IMR-90 (cell line): ENCODE data around the gene RNF217. TPM values are rescaled to one million over a fixed set of nuclear protein-coding genes. Genes with fewer than 3 reads are reported as not detected.

Experiments
- ATAC-seq: fragments of 200-7000 bp; cut with Tn5 transposase; 2 replicates; pipeline ENCODE4 v1.9.1; 2020; ENCODE audit warnings: low read depth, mild to moderate bottlenecking, moderate library complexity
- BruUV-seq: library from RNA; stranded (reverse); fragments of 400-500 nt; replicated peaks from 2 replicates; lab custom pipeline; 2021; lab: Mats Ljungman, UMichigan
- CTCF ChIA-PET: fragments of 300-600 bp; formaldehyde crosslinking; extraction: SDS; loops from one replicate; lab custom pipeline; 2021; ENCODE audit warnings: antibody characterized with exemption; lab: Yijun Ruan, JAX
- POLR2A ChIA-PET: fragments of 300-600 bp; sonication (Branson Sonifier 250); formaldehyde crosslinking; loops from one replicate; lab custom pipeline; 2022; ENCODE audit warnings: antibody characterized with exemption; ENCODE audit not compliant: unreplicated experiment; lab: Charles Lee
- DNase-seq: peaks from one replicate; pipeline ENCODE4 v3.0.0; 2013
- H2AFZ ChIP-seq: replicated peaks from 2 replicates; pipeline ENCODE3; 2013; ENCODE audit warnings: low read length, mild to moderate bottlenecking; ENCODE audit not compliant: poor library complexity
- H2AK5ac ChIP-seq: 2 replicates; pipeline ENCODE4 v1.6.1; 2013; ENCODE audit warnings: low read depth, low read length, inconsistent platforms
- H2AK9ac ChIP-seq: replicated peaks from 2 replicates; pipeline ENCODE3; 2013; ENCODE audit warnings: mild to moderate bottlenecking, low read depth, low read length, moderate library complexity; ENCODE audit not compliant: poor library complexity
- H2BK120ac ChIP-seq: 2 replicates; pipeline ENCODE4 v1.6.1; 2013; ENCODE audit warnings: low read depth, low read length, inconsistent platforms
- H2BK15ac ChIP-seq: 3 replicates; pipeline ENCODE4 v1.6.1; 2013; ENCODE audit warnings: low read depth, low read length, inconsistent platforms
- H2BK20ac ChIP-seq: 2 replicates; pipeline ENCODE4 v1.6.1; 2013; ENCODE audit warnings: low read depth, mild to moderate bottlenecking, inconsistent platforms, low read length, moderate library complexity
- H2BK5ac ChIP-seq: 2 replicates; pipeline ENCODE4 v1.6.1; 2013; ENCODE audit warnings: mild to moderate bottlenecking, low read depth, low read length, inconsistent platforms; ENCODE audit not compliant: poor library complexity, severe bottlenecking
- H3K14ac ChIP-seq: replicated peaks from 2 replicates; pipeline ENCODE4 v1.6.1; 2013; ENCODE audit warnings: low read depth, low read length, inconsistent platforms
- H3K18ac ChIP-seq: 2 replicates; pipeline ENCODE4 v1.6.1; 2013; ENCODE audit warnings: low read depth, low read length, control low read depth
- H3K23ac ChIP-seq: 2 replicates; pipeline ENCODE4 v1.6.1; 2013; ENCODE audit warnings: low read depth, low read length, inconsistent platforms
- H3K27ac ChIP-seq: 2 replicates; pipeline ENCODE4 v1.5.1; 2013; ENCODE audit warnings: mild to moderate bottlenecking, control low read depth, low read length; ENCODE audit not compliant: insufficient read depth
- H3K27me3 ChIP-seq: 2 replicates; pipeline ENCODE4 v1.6.1; 2013; ENCODE audit warnings: low read length; ENCODE audit not compliant: control insufficient read depth, insufficient read depth
- H3K36me3 ChIP-seq: 2 replicates; pipeline ENCODE4 v1.6.1; 2013; ENCODE audit warnings: low read length, mixed read lengths; ENCODE audit not compliant: control insufficient read depth, insufficient read depth
- H3K4ac ChIP-seq: 2 replicates; pipeline ENCODE4 v1.6.1; 2013; ENCODE audit warnings: low read depth, low read length, inconsistent platforms
- H3K4me1 ChIP-seq: 2 replicates; pipeline ENCODE4 v1.6.1; 2013; ENCODE audit warnings: low read length, mixed read lengths; ENCODE audit not compliant: control insufficient read depth, insufficient read depth
- H3K4me2 ChIP-seq: 2 replicates; pipeline ENCODE4 v1.6.1; 2013; ENCODE audit warnings: low read depth, mild to moderate bottlenecking, control low read depth, low read length, moderate library complexity
- H3K4me3 ChIP-seq: 2 replicates; pipeline ENCODE4 v1.5.1; 2013; ENCODE audit warnings: low read depth, mild to moderate bottlenecking, control low read depth, low read length, moderate library complexity; ENCODE audit not compliant: insufficient read depth
- H3K56ac ChIP-seq: 2 replicates; pipeline ENCODE4 v1.6.1; 2013; ENCODE audit warnings: low read length, inconsistent platforms; ENCODE audit not compliant: insufficient read depth; ENCODE audit errors: extremely low read depth
- H3K79me1 ChIP-seq, 2 experiments: 2 replicates each; pipeline ENCODE4 v1.6.1; 2013; ENCODE audit warnings: low read length in 2 of 2, inconsistent platforms in 1 of 2, low read depth in 1 of 2
- H3K9ac ChIP-seq: 2 replicates; pipeline ENCODE4 v1.6.1; 2013; ENCODE audit warnings: low read depth, low read length, control low read depth
- H3K9me1 ChIP-seq: 2 replicates; pipeline ENCODE4 v1.6.1; 2013; ENCODE audit warnings: low read length, inconsistent platforms; ENCODE audit not compliant: insufficient read depth
- H3K9me3 ChIP-seq: 2 replicates; pipeline ENCODE4 v1.6.1; 2013; ENCODE audit warnings: low read length; ENCODE audit not compliant: control insufficient read depth, insufficient read depth
- H4K20me1 ChIP-seq: 2 replicates; pipeline ENCODE4 v1.6.1; 2013; ENCODE audit warnings: low read length, inconsistent platforms; ENCODE audit not compliant: insufficient read depth
- H4K5ac ChIP-seq: 2 replicates; pipeline ENCODE4 v1.6.1; 2013; ENCODE audit warnings: mild to moderate bottlenecking, low read depth, low read length, control low read depth
- H4K8ac ChIP-seq, 2 experiments: 2 replicates each; pipeline ENCODE4 v1.6.1; 2013; ENCODE audit warnings: low read depth in 2 of 2, low read length in 2 of 2, control low read depth in 1 of 2, inconsistent platforms in 1 of 2
- H4K91ac ChIP-seq: 2 replicates; pipeline ENCODE4 v1.6.1; 2013; ENCODE audit warnings: low read depth, low read length, inconsistent platforms; ENCODE audit not compliant: insufficient read depth
- CEBPB ChIP-seq: IDR thresholded peaks from 2 replicates; pipeline ENCODE4 v1.6.1; 2012; ENCODE audit warnings: low read depth, low read length, improper control_type of control experiment
- FOS ChIP-seq: fragments of 150-350 bp; IDR thresholded peaks from 2 replicates; pipeline ENCODE4 v1.6.1; 2016; ENCODE audit warnings: low read depth, low read length
- MAZ ChIP-seq: IDR thresholded peaks from 2 replicates; pipeline ENCODE4 v1.6.1; 2012; ENCODE audit warnings: low read depth, mild to moderate bottlenecking, low read length, improper control_type of control experiment, moderate library complexity, borderline replicate concordance
- WGBS, 2 experiments: methylation state at CpG; one replicate each; pipeline versions ENCODE4 v1.1.5 to v1.1.7; 2013; ENCODE audit warnings: missing lambda C conversion rate in 2 of 2; ENCODE audit not compliant: insufficient read length in 1 of 2; ENCODE audit errors: extremely low coverage in 2 of 2; 5-methylcytosine and 5-hydroxymethylcytosine counted together
- dilution Hi-C: fragments of 300-500 bp; cut with HindIII; formaldehyde crosslinking; loops from one replicate; pipeline ENCODE4 v1.14.3; 2018; ENCODE audit warnings: low sequenced_read_pairs; ENCODE audit not compliant: unreplicated experiment
- in situ Hi-C: fragments of 300-500 bp; cut with MboI; formaldehyde crosslinking; loops from 3 replicates; pipeline ENCODE4 v1.14.3; 2019; ENCODE audit warnings: low sequenced_read_pairs, inconsistent platforms, mixed read lengths
- intact Hi-C: fragments of 100-400 bp; cut with micrococcal nuclease; formaldehyde crosslinking; loops from 2 replicates; pipeline ENCODE4 v1.10.0; 2022
- polyA plus RNA-seq, 3 experiments: library from polyadenylated mRNA; depleted of rRNA; stranded (reverse); fragments of >200 nt; gene quantifications; 2 replicates each; pipeline ENCODE4 v1.2.3, GENCODE V29; 2012; ENCODE audit warnings: low replicate concordance in 1 of 3
- total RNA-seq: library from RNA; depleted of rRNA; stranded (reverse); fragments of >200 nt; gene quantifications from 2 replicates; pipeline ENCODE4 v1.2.3, GENCODE V29; 2012

RNF217 gene
- total and polyA plus RNA-seq, 2 of the 4 experiments (the other 2 are of a cell fraction) = 11.7 to 20.4 TPM

DNA sequence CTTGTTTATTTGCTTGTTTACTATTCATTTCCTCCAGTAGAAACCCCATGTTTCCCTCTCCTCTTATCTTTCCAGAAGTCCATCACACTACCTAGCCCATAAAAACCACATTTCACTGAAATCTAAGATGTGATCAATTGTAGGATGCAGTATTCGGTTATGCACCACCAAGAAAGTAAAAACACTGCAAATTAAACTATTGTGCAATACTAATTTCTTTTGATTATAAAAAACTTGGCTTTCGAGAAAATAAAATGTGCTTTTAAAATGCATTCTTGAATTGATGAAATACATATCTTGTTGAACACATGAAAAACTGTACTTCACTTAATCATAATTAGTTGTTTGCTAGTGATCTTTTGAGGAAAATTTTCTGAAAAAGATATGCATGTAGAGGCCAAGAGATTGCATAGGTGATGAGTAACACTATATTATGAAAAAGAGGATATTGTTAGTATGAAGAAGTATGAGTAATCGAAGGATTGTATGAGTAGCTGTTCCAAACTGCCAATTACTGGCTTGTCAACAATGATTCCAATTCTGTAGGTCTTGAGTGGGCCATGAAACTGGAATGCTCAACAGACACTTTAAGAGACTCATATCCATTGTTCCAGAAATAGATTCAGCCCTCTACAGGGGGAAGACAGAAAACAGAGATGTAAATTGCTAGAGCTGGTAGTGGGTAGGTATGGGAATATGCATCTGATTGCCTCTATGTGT, 79.7 kb downstream of the RNF217 start:
- ATAC-seq = peak; percentile 69; the same call in 1 of the 2 replicates
- BruUV-seq = no TSS peak
- dilution Hi-C loops = no loop called here

More for the DNA sequence above, 79.7 kb downstream of the RNF217 start:
- WGBS, 2 experiments = no CpG with 5 or more reads among the region's 3 CpGs
- H2BK5ac ChIP-seq = peak overlapping the region; percentile 32
- H4K91ac ChIP-seq = no peak overlapping the region
- no peaks in the 10 kb centered on the region for H3K27me3 ChIP-seq
- no peak overlapping the region; the same call in 1 of the 2 replicates for H3K4me2 ChIP-seq
- H3K18ac ChIP-seq = peak overlapping the region; percentile 47; the same call in 1 of the 2 replicates
- H3K79me1 ChIP-seq = peaks cover 41 to 56% of the 10 kb centered on the region in 2 experiments
- no peak overlapping the region for H2AK5ac ChIP-seq
- no peak overlapping the region for H3K9ac ChIP-seq
- DNase-seq = peak; percentile 83
- 0 out of 3 replicates have a peak overlapping the region, but pooled peaks have one; percentile 1 for H2BK15ac ChIP-seq
- H3K23ac ChIP-seq = 0 out of 2 replicates have a peak overlapping the region, but pooled peaks have one; percentile 12
- no peak overlapping the region for H2AK9ac ChIP-seq
- no peak overlapping the region for H3K4ac ChIP-seq
- CTCF ChIA-PET = no interaction called here
- no peak overlapping the region for H2BK20ac ChIP-seq
- H2AFZ ChIP-seq = no peak overlapping the region
- H3K27ac ChIP-seq = no peak overlapping the region
- no peak overlapping the region for H2BK120ac ChIP-seq
- POLR2A ChIA-PET = no interaction called here
- H4K20me1 ChIP-seq = peaks cover 23% of the 10 kb centered on the region; the same call in 1 of the 2 replicates
- H4K5ac ChIP-seq = no peak overlapping the region
- H3K9me3 ChIP-seq = peaks cover 2% of the 10 kb centered on the region; the same call in 1 of the 2 replicates
- H3K14ac ChIP-seq = peak overlapping the region; percentile 1; the same call in 1 of the 2 replicates
- peaks cover 10% of the 10 kb centered on the region for H3K36me3 ChIP-seq
- H3K4me3 ChIP-seq = no peak overlapping the region
- H3K56ac ChIP-seq = no peak overlapping the region
- in situ Hi-C loops = no loop called here
- intact Hi-C loops = no loop called here
- TF ChIP-seq FOS (peak; percentile 59), CEBPB (peak; percentile 95), MAZ (no peak)
- peaks cover 3% of the 10 kb centered on the region; the same call in 1 of the 2 replicates for H3K4me1 ChIP-seq
- peaks cover 8% of the 10 kb centered on the region; the same call in 1 of the 2 replicates for H3K9me1 ChIP-seq
- H4K8ac ChIP-seq = no peak overlapping the region
